ENCODE measurements around the gene BMERB1.

DNA sequence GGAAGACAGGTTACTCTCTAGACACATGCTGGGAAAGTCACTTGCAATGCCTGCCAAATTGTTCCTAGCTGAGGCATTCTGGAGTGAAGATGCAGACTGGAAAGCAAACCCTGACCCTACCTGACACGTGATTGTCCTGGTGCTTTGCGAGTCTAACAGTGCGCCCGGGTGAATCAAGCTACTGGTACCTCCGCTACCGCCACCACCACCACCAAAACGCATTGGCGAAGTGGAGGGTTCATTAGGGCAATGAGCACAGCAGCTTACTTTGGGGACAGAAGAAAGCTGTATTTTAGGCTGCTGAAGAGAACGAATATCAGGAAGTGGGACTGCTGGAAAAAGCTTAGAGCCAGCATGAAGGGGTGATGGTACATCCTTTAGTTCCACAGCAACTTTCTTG is 201.5 kb downstream of the BMERB1 start:
- TF ChIP-seq, protein P1, sequence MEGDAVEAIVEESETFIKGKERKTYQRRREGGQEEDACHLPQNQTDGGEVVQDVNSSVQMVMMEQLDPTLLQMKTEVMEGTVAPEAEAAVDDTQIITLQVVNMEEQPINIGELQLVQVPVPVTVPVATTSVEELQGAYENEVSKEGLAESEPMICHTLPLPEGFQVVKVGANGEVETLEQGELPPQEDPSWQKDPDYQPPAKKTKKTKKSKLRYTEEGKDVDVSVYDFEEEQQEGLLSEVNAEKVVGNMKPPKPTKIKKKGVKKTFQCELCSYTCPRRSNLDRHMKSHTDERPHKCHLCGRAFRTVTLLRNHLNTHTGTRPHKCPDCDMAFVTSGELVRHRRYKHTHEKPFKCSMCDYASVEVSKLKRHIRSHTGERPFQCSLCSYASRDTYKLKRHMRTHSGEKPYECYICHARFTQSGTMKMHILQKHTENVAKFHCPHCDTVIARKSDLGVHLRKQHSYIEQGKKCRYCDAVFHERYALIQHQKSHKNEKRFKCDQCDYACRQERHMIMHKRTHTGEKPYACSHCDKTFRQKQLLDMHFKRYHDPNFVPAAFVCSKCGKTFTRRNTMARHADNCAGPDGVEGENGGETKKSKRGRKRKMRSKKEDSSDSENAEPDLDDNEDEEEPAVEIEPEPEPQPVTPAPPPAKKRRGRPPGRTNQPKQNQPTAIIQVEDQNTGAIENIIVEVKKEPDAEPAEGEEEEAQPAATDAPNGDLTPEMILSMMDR (IDR thresholded peaks at IDR 0.05) = no peak
- no peak for TF ChIP-seq POLR2A (IDR thresholded peaks at IDR 0.05)
- TF ChIP-seq POLR2AphosphoS5 (IDR thresholded peaks at IDR 0.05) = no peak
